HG02798 (cell line): ENCODE measurements around the gene CLPSL2.

Source experiments
- ATAC-seq: cut with Tn5 transposase; IDR thresholded peaks from one replicate; pipeline ENCODE4 v1.9.1; 2021; ENCODE audit warnings: mild to moderate bottlenecking; ENCODE audit not compliant: unreplicated experiment, poor library complexity

CLPSL2 gene

DNA sequence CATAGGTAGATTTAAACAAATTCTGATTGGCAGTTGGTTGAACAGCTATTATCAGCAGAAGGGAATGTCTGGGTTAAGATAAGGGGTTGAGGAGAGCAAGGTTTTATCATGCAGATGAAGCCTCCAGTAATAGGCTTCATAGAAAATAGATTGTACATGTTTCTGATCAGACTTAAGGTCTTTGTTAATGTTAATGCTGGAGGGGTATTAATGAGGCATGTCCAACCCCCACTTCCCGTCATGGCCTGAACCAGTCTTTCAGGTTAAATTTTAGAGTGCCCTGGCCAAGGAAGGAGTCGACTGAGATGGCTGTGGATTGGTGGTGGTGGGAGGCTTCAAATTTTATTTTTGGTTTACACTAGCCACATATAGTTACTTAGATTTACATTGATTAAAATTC is 7.8 kb downstream of the CLPSL2 start:
- ATAC-seq = no peak

DNA sequence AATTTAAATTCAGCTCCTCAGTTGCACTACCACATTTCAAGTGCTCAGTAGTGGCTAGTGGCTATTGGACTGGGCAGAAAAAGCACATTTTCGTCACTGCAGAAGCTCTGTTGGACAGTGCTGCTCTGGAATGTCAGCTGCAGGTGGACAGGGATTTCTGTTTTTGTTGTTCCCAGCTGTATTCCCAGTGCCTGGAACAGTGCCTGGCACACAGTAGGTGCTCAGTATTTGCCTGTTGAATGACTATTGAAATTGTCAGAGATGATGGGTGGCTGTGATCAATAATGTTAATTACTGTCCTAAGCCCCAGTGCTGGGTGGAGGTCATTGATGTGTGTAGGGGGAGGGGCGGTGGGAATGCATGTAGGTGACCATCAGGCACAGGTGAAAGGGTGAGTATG is 9.9 kb downstream of the CLPSL2 start:
- ATAC-seq = no peak

DNA sequence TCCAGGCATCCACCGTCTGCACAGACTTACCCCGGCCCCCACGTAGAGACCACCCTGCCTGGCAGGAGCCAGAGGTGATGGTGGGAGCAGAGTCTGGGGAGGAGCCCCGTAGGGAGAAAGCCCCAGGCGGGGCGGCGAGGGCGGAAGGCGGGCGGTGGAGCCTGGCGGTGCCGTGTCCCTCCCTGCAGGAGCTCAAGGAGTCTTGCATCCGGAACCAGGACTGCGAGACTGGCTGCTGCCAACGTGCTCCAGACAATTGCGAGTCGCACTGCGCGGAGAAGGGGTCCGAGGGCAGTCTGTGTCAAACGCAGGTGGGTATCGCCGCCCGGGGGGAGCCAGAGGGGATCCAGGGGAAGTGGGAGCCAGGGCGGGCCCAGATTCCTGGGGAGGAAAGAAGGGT is 10.4 kb downstream of the CLPSL2 start:
- ATAC-seq = no peak

DNA sequence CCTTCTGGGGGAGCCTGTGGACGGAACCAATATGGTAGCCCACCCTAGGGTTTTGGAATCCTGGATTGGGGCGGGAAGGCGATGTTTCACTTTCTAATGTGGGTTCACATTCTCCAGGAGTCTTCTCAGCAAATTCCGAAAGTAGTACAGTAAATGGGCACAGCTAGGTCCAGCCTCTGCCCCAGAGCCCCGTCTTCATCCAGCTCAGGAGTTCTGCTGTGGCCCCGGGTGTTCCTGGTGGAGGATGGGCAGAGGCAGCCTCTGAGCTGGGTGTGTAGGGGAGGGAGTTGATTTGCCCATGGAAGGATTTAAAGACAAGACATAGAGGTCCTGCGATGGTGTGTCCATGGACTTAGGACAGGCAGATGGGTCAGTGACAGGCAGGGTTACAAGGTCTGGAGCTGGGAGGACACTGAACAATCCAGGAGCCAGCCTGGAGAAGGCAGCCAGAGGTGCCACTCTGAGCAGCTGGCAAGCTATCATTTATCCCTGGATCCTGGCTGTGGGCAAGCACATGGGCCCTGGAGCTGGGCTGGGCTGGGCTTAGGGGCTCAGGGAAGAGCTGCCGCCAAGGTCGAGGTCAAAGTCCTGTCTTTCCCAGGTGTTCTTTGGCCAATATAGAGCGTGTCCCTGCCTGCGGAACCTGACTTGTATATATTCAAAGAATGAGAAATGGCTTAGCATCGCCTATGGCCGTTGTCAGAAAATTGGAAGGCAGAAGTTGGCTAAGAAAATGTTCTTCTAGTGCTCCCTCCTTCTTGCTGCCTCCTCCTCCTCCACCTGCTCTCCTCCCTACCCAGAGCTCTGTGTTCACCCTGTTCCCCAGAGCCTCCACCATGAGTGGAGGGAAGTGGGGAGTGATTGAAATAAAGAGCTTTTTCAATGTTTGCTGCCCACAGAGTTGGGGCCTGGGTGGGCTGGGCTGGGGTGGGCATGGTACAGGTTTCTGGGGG is 11.1 kb downstream of the CLPSL2 start:
- no peak for ATAC-seq

DNA sequence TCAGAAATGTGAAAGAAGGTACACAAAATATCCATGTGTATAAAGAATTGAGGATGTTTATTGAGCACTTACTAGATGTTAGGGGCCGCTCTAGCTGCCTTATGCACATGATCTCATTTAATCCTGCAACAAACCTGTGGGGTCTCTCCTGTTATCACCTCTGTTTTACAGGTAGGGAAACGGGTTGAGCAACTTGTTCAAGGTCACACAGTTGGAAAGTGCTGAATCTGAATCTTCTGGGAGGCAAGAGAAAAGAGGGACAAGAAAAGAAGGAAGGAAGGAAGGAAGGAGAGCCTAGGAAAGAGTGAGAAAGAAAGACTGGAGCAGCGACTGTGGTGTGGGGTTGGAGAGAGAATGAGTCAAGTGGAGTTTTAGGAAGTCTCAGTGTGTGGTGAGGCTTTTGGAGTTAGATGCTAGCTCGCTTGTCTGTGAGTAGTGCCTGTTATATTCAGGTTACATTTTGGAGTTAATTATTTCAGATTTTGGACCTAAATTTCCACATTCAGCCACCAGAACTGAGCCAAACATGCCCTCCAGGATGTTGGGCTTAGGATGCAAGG is 12.1 kb downstream of the CLPSL2 start:
- no peak for ATAC-seq

DNA sequence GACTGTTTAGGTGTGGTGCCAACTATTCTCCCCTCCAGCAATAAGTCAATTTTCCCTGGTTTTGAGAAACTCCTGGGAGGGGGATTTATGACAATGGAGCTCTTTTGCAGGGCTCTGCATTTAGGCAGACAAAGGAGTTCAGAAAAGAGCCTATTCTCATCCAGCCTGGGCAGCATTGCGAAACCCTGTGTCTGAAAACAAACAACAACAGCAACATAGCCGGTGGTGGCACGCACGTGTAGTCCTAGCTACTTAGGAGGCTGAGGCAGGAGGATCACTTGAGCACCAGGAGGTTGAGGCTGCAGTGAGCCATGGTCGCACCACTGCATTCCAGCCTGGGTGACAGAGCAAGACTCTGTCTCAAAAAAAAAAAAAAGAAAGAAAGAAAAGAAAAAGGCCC is 14.3 kb downstream of the CLPSL2 start:
- no peak for ATAC-seq

DNA sequence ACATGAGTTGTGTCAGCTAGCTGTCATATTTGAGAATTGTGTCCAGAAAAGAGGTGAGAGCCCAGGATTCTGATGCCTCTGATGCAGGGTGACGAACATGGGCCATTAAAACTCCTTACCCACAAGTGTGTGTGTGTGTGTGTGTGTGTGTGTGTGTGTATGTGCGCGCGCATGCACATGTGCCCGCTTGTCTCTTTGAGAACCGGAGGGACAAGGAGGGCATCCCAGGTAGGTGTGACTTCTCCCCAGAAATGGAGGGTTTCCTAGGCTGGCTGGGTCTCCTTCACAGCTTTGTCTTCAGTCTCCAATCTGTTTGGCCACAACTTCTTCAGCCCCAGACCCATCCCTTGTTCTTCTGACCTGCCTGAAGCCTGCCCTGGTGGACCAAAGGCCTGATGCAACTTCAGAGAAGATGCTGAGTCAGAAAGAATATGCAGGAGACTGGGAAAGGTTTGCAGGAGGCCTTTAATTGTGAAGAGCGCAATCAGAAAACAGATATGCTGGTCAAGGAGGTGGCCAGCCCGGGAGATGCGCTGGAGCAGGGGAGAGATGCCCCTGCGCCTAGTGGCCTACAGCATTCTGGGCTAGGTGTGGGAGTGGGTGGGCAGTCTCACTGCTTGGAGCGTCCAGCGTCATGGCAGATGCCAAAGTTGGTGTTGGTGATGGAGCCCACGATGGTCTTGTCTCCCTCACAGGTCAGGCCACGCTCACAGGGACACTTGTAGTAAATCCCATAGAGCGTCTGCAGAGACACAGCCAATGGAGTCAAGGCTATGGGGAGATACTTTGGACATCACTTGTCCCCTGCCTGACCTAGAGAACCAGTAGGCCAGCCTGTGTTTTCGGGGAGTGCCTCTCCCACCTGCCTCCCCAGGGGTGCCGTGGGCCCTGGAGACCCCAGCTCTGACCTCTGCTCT is 18.4 kb downstream of the CLPSL2 start:
- no peak for ATAC-seq

DNA sequence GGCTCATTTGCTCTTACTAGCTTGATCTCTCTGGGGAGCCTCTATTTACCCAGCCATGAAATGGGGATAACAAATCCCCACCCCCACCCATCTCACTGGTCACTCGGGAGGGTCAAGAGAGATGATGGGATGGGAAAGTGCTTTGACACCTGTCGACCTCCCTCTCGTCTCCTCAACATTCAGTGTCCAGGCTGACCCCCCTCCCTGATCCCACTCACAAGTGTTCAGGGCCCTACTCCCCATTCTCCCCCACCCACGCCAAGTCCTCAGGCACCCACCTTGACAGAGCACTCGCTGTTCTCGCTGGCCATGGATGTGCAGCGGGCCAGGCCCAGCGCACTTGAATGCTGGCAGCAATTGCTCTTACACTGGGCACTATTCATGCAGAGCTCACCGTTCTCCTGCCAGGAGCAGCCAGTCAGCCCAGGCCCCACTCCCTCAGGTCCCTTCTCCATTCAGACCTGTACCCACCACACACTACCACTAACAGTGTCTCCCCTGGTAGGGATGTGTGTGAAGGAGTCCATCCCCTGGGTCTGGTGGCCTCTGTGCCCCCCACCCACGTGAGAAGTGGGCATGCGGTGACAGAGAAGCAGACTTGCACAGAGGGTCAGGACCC is 19.2 kb downstream of the CLPSL2 start:
- ATAC-seq = no peak

DNA sequence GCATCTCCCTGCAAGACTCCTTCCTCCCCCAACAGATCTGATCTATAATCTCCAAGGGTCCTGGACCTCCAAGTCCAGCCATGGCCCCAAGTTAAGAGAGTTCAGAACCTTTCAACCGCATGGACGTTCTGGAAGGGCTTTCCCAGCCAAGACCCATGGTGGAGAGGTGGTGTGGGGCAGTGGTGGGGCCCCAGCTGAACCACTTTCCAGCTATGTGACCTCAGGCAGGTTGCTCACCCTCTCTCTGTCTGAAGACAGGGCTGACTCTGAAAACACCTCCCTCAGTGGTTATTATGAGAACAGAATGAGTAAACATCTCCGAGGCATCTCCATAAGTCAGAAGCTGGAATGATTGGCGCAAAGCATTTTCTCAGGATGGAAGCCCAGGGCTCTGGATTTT is 19.8 kb downstream of the CLPSL2 start:
- ATAC-seq = no peak

DNA sequence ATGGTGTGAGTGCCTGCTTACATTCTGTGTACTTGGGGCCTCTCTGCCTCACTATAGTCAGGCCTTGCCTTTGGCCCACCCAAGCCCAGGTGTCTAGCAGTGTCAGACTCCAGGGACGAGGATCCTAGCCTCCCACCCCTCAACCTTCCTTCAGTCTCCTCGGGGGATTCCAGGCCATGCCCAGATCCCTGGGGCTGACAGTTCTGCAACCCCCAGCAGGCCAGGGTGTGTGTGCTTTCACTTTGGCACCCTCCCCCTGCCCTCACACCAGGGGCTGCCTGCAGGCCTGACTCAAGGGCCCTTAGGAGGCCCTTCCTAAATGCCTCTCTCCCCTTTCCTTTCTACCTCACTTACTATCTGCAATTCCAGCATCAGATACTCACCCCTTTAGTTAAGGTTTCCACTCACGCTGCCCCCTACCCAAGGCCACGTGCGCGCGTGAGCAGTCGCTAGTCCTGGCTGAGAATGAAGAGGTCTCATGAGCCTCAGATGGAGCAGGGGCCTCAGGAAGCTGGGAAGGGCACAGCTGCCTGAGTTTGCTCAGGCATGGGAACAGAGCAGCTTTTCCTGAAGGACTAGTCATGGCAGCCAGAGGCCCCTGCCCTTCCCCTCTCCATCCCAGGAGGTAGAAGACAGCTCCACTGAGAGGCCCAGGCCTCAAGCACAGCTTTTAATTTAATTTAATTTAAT is 21.6 kb downstream of the CLPSL2 start:
- no peak for ATAC-seq

DNA sequence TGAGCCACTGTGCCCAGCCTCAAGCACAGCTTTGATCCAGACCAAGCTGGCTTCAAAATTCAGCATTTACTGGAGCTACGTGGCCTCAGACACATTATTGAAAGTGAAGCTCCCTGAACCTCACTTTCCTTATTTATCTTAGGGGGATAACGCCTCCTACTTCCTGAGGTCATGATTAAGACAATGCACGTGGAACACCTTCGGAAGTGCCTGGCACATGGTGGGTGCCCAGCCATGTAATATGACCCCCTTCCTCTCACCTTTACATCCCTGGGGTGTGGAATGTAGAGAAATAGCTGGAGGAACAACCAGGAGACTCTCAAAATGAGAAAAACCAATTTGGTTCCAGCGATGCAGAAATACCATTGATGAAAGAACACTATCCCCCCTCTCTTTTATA is 22.3 kb downstream of the CLPSL2 start:
- no peak for ATAC-seq

DNA sequence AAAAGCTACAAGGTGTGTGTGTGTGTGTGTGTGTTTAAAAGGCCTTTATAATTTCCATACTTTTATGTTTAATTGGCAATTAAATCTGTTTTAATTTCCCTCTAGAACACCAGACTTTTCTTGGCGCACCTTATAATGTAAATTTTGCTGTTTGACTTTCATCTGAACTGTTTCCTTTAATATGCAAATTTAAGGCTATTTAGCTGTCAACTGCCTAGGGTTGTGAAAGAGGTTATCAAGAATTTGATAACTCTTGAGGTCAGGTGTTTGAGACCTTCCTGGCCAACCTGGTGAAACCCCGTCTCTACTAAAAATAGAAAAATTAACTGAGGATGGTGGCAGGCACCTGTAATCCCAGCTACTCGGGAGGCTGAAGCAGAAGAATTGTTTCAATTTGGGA is 24.8 kb downstream of the CLPSL2 start:
- ATAC-seq = no peak

DNA sequence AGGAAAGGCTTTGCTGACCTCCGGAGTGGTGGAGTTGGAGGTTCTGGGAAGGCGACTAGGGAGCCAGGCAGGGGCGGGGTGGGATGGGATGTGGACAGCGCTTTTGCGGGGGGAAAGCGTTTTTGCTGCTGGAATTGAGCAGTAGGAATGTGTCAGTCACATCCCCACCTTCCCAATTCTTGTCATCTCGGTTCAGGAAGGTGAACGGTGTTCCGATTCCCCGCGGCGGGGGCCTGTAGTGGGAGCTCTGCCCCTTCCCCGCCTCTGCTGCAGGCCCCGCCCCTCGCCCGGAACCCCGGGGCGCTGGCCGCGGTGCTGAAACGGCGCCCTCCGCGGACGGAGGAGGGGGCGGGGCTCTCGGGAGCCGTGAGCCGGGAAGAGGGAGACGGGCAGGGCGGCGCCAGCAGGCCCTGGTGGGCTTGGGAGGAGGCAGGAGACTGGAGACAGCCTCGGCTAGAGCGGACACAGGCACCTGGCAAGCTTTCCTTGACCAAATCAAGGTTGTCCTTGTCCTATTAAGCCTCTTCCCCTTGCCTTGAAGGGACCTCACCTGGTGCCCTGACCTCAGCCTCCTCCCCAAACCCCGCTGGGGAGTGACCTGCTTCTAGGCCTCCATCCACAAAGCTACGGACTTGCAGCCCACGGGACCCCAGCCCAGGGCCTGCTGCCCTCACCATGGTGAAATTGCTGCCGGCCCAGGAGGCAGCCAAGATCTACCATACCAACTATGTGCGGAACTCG is 28.8 kb downstream of the CLPSL2 start, which contains the start of gene LHFPL5:
TSS of gene LHFPL5 (plus strand) at position 357 of the 741 bp plus-strand sequence. CDS start at position 676, 319 bp downstream.
- ATAC-seq = no peak

DNA sequence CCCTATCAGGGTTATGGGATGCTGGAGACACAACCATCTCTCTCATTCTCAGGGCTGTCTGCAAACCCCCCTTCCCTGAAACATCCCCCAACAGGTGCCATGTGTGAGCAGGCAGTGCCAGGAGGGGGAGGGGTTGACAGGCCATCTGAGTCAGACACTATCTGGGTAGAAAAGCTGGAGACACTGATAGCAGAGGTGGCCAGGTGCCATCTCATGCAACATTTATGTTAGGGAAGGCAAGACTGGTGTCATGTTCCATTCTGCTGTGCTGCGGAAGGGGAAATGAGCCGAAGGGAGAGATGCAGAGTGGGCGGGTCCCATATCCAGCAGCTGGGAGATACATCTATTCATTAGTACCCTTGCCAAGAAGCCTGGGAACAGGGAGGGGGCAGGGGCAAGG is 32.3 kb downstream of the CLPSL2 start:
- ATAC-seq = no peak

DNA sequence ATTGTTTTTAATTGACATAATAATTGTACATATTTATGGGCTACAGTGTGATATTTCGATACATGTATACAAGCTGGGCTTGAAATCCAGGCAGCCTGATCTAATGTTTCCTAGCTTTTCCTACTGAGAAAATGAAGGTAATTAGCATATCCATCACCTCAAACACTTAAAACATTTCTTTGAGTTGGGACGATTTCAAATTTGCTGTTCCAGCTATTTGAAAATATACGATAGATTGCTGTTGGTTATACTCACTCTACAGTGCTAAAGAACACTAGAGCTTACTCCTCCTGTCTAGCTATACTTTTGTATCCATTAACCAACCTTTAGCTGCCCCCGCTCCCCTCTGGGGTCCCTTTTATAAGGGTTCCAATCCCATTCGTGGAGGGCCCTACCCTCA is 33.4 kb downstream of the CLPSL2 start:
- ATAC-seq = no peak

DNA sequence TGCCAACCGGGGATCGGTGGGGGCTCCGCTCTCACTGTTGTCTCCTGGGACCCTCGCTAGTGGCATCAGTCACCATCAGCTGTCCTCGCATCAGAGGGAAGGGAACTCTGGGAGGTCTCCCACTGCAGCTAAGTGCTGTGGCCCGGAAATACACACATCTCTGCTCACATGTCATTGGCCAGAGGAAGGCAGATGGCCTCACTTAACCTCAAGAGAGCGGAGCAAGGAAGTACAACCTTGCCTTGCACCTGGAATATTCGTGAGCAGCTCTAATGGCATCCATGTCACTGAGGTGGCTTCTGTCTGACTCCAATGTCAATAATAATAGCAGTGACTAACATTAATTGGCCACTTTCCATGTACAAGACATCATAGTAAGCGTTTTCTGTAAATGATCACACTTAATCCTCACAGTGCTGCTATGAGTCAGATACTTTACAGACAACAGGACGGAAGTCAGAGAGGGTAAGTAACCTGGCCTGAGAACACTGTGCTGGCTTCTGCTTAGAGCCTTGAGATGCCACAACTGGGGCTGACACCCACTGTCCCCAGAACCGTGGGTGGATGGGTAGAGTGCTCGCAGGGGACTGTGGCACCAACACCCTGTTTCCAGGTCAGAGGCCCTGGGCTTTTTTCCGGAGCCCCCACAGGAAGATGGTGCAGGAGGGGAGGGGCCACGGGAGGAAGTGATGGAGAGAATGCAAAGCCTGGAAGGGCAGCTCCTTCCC is 34.7 kb downstream of the CLPSL2 start:
- no peak for ATAC-seq

DNA sequence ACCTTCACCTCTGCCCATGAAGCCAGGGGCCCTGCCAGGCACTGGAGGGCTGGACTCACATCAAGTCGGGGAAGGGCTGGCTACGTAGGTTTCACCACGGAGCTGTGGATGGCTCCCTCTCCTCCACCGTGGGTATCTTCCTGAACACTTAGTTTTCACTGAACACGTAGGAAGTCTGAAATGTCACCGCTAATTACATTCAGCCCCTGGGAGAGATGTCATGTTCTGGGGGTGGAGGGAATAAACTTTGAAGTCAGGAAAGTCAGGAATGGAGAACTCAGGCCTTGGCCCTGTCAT is 35.2 kb downstream of the CLPSL2 start:
- ATAC-seq = no peak

DNA sequence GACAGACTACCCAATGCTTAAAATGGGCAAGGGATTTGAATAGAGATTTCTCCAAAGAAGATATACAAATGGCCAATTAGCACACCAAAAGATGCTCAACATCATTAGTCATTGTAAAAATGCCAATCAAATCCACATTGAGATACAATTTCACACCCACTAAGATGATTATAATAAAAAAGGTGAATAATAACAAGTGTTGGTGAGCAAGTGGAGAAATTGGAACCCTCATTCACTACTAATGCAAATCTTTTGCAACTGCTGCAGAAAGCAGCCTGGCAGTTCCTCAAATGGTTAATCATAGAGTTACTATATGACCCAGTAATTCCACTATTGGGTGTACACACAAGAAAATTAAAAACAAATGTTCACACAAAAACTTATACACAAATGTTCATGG is 41.1 kb downstream of the CLPSL2 start:
- no peak for ATAC-seq

DNA sequence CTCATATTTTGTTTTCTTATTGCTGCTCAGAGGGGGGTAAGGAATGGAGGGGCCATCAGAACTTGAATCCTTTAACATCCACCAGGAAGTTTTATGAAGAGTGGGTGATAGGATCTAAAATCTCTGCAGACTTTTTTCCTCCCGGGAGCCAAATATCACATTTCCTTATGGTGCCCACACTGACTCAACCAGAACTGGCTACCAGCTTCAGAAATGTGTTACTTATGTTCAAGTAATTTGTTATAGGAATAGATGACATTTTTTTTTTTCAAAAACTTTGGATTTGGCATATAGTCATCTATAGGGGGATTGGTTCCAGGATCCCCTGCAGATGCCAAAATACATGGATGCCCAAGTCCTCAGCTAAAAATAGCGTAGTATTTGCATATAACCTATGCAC is 47.2 kb downstream of the CLPSL2 start:
- ATAC-seq = no peak
